GM18502 (cell line): ENCODE data around the gene MRPL51.
"Not testable (repeated sequence)": the region's sequence is repeated elsewhere in the genome, so short reads cannot be mapped to it uniquely, and the experiment has no call there.

Source experiments
- ATAC-seq: cut with Tn5 transposase; IDR thresholded peaks from one replicate; pipeline ENCODE4 v1.9.1; 2021; ENCODE audit warnings: mild to moderate bottlenecking; ENCODE audit not compliant: unreplicated experiment, poor library complexity

The MRPL51 gene

GRCh38 chr12:6490673-6491072 is 2.4 kb downstream of the MRPL51 start:
- not testable (repeated sequence) for ATAC-seq

- ATAC-seq, result no peak
Observed at GRCh38 chr12:6489449-6489848, 3.6 kb downstream of the MRPL51 start.

- ATAC-seq, result no peak
Observed at GRCh38 chr12:6488240-6488639, 4.8 kb downstream of the MRPL51 start.

- ATAC-seq, result no peak
Observed at GRCh38 chr12:6478416-6478815, 14.6 kb downstream of the MRPL51 start.

GRCh38 chr12:6477601-6478377 is 15.3 kb downstream of the MRPL51 start:
- ATAC-seq, result not testable (repeated sequence)

GRCh38 chr12:6476489-6476888 is 16.6 kb downstream of the MRPL51 start:
- ATAC-seq, result no peak

- ATAC-seq, result not testable (repeated sequence)
Observed at GRCh38 chr12:6475233-6475975, 17.7 kb downstream of the MRPL51 start.

- ATAC-seq, result no peak
Observed at GRCh38 chr12:6472491-6472890, 20.6 kb downstream of the MRPL51 start.

- no peak for ATAC-seq
Observed at GRCh38 chr12:6471989-6472360, 21.1 kb downstream of the MRPL51 start.

- ATAC-seq, result peak; percentile 88
Observed at GRCh38 chr12:6470375-6471163, 22.5 kb downstream of the MRPL51 start, which contains the start of gene VAMP1. Gene VAMP1, minus strand, starts transcription at chr12:6470677. Its CDS starts 146 bp downstream, at chr12:6470531.

- no peak for ATAC-seq
Observed at GRCh38 chr12:6469609-6470374, 23.3 kb downstream of the MRPL51 start.

- ATAC-seq, result no peak
Observed at GRCh38 chr12:6469092-6469491, 24.0 kb downstream of the MRPL51 start.

- no peak for ATAC-seq
Observed at GRCh38 chr12:6468283-6468575, 24.8 kb downstream of the MRPL51 start.

- not testable (repeated sequence) for ATAC-seq
Observed at GRCh38 chr12:6467571-6468282, 25.3 kb downstream of the MRPL51 start.

- not testable (repeated sequence) for ATAC-seq
Observed at GRCh38 chr12:6466751-6467150, 26.3 kb downstream of the MRPL51 start.

GRCh38 chr12:6466184-6466573 is 26.9 kb downstream of the MRPL51 start:
- no peak for ATAC-seq

GRCh38 chr12:6465467-6466183 is 27.4 kb downstream of the MRPL51 start:
- no peak for ATAC-seq

GRCh38 chr12:6464531-6464930 is 28.5 kb downstream of the MRPL51 start:
- no peak for ATAC-seq

GRCh38 chr12:6463858-6464257 is 29.2 kb downstream of the MRPL51 start:
- ATAC-seq, result no peak
